B cell (primary cell): Measurements from ENCODE around the gene WASHC4. TPM values are rescaled to one million over a fixed set of nuclear protein-coding genes. Genes with fewer than 3 reads are reported as not detected.

Experiments
- ATAC-seq: fragments of 200-7000 bp; cut with Tn5 transposase; one replicate; pipeline ENCODE4 v1.10.0; 2021; ENCODE audit warnings: low read depth, mild to moderate bottlenecking, moderate number of reproducible peaks, moderate library complexity
- CTCF ChIA-PET: fragments of 350-600 bp; sonication (Branson Sonifier 250); formaldehyde crosslinking; loops from one replicate; lab custom pipeline; 2021; ENCODE audit warnings: antibody characterized with exemption, inconsistent platforms; lab: Charles Lee
- POLR2A ChIA-PET: fragments of 350-600 bp; sonication (Branson Sonifier 250); formaldehyde crosslinking; loops from one replicate; lab custom pipeline; 2021; ENCODE audit warnings: antibody characterized with exemption; lab: Charles Lee
- DNase-seq: peaks from one replicate; pipeline ENCODE4 v3.0.0; 2013
- H2AFZ ChIP-seq: 2 replicates; pipeline ENCODE4 v1.6.1; 2012; ENCODE audit warnings: mild to moderate bottlenecking, low read depth, low read length; ENCODE audit not compliant: insufficient read depth, poor library complexity, severe bottlenecking
- H3K27ac ChIP-seq, 2 donors: 1 replicate in 1 of 2; 2 replicates in 1 of 2; pipeline ENCODE4 v1.5.1; 2012 to 2013; ENCODE audit warnings: low read length in 2 of 2, mild to moderate bottlenecking in 2 of 2, moderate library complexity in 1 of 2
- H3K27me3 ChIP-seq, 4 experiments: fragments of 200-600 bp in 1 of 4; sonication (generic) in 1 of 4; replicated peaks in 1 of 4; 1 replicate in 2 of 4; 2 replicates in 2 of 4; pipeline versions ENCODE4 v1.6.1 to v1.7.0; 2013 to 2016; ENCODE audit warnings: low read length in 3 of 4, mild to moderate bottlenecking in 2 of 4, mixed read lengths in 1 of 4, moderate library complexity in 1 of 4; ENCODE audit not compliant: insufficient read depth in 4 of 4, control insufficient read depth in 3 of 4; ENCODE audit errors: control extremely low read depth in 1 of 4
- H3K36me3 ChIP-seq, 2 experiments: replicated peaks in 1 of 2; 1 replicate in 1 of 2; 2 replicates in 1 of 2; pipeline versions ENCODE4 v1.6.1 to v1.7.1; 2013; ENCODE audit warnings: low read length in 1 of 2; ENCODE audit not compliant: insufficient read depth in 2 of 2, control insufficient read depth in 1 of 2; ENCODE audit errors: control extremely low read depth in 1 of 2, extremely low read depth in 1 of 2
- H3K4me1 ChIP-seq, 2 donors: fragments of 200-600 bp in 1 of 2; sonication (generic) in 1 of 2; 1 replicate in 1 of 2; 2 replicates in 1 of 2; pipeline versions ENCODE4 v1.5.1 to v1.6.1; 2013 to 2017; ENCODE audit warnings: low read length in 2 of 2; ENCODE audit not compliant: control insufficient read depth in 2 of 2, insufficient read depth in 2 of 2
- H3K4me2 ChIP-seq: replicated peaks from 2 replicates; pipeline ENCODE3; 2012; ENCODE audit warnings: mild to moderate bottlenecking, low read depth, low read length; ENCODE audit not compliant: poor library complexity, severe bottlenecking
- H3K4me3 ChIP-seq, 5 experiments: fragments of 200-600 bp in 1 of 5; sonication (generic) in 1 of 5; 1 replicate in 3 of 5; 2 replicates in 2 of 5; pipeline versions ENCODE4 v1.5.1 to v1.7.0; 2011 to 2016; ENCODE audit warnings: low read length in 4 of 5, mild to moderate bottlenecking in 4 of 5, low read depth in 2 of 5, control low read depth in 1 of 5, moderate library complexity in 1 of 5; ENCODE audit not compliant: insufficient read depth in 1 of 5; ENCODE audit errors: control extremely low read depth in 1 of 5, extremely low read depth in 1 of 5
- H3K79me2 ChIP-seq: fragments of 200-600 bp; sonication (generic); one replicate; pipeline ENCODE4 v1.6.0; 2016; ENCODE audit warnings: low read length; ENCODE audit not compliant: control insufficient read depth, insufficient read depth
- H3K9ac ChIP-seq: fragments of 200-600 bp; sonication (generic); 2 replicates; pipeline ENCODE4 v1.6.1; 2017; ENCODE audit warnings: mild to moderate bottlenecking, low read length, moderate library complexity
- H3K9me3 ChIP-seq, 3 donors: one replicate each; pipeline versions ENCODE4 v1.6.1 to v1.7.1; 2013; ENCODE audit warnings: low read length in 2 of 3; ENCODE audit not compliant: control insufficient read depth in 2 of 3, insufficient read depth in 1 of 3; ENCODE audit errors: control extremely low read depth in 1 of 3
- H4K20me1 ChIP-seq: 2 replicates; pipeline ENCODE4 v1.6.0; 2012; ENCODE audit warnings: mild to moderate bottlenecking, low read length; ENCODE audit not compliant: insufficient read depth, control insufficient read depth, poor library complexity, severe bottlenecking
- H3K27ac Mint-ChIP-seq: one replicate; pipeline ENCODE4 v1.8.0; 2021; ENCODE audit warnings: mixed read lengths
- H3K27me3 Mint-ChIP-seq: one replicate; pipeline ENCODE4 v1.8.0; 2021; ENCODE audit warnings: mixed read lengths
- H3K4me1 Mint-ChIP-seq: one replicate; pipeline ENCODE4 v1.8.0; 2021; ENCODE audit warnings: mixed read lengths
- H3K4me3 Mint-ChIP-seq: one replicate; pipeline ENCODE4 v1.8.0; 2021; ENCODE audit warnings: mixed read lengths
- H3K9me3 Mint-ChIP-seq: one replicate; pipeline ENCODE4 v1.8.0; 2022; ENCODE audit warnings: mixed read lengths; ENCODE audit not compliant: insufficient read depth
- CTCF ChIP-seq: fragments of 200-600 bp; IDR thresholded peaks from one replicate; pipeline ENCODE4 v1.8.0; 2022; ENCODE audit warnings: antibody characterized with exemption, mild to moderate bottlenecking
- EZH2 ChIP-seq: IDR thresholded peaks from 2 replicates; pipeline ENCODE4 v1.6.1; 2012; ENCODE audit warnings: borderline replicate concordance, low read depth, mild to moderate bottlenecking, moderate library complexity, low read length; ENCODE audit not compliant: insufficient read depth, poor library complexity, severe bottlenecking
- WGBS: methylation state at CpG from one replicate; pipeline ENCODE4 v1.1.5; 2013; ENCODE audit warnings: missing lambda C conversion rate; ENCODE audit not compliant: insufficient coverage; 5-methylcytosine and 5-hydroxymethylcytosine counted together
- intact Hi-C: fragments of 100-400 bp; cut with micrococcal nuclease; formaldehyde crosslinking; loops from one replicate; pipeline ENCODE4 v1.10.0; 2022
- polyA plus RNA-seq: library from polyadenylated mRNA; depleted of rRNA; stranded (reverse); fragments of >200 nt; gene quantifications from 2 replicates; pipeline ENCODE4 v1.2.3, GENCODE V29; 2012
- total RNA-seq, 2 donors: library from RNA; stranded (reverse); fragments of 120-200 nt in 1 of 2; gene quantifications; 1 replicate in 1 of 2; 2 replicates in 1 of 2; pipeline versions ENCODE4 v1.2.3 to v1.2.4, GENCODE V29; 2013 to 2022

Gene WASHC4
- total and polyA plus RNA-seq, 2 donors (not counting 1 experiment from before 2014, with no cell fraction given) = 55.2 to 240 TPM

- DNase-seq (no peak), ATAC-seq (no peak)
- Histone ChIP-seq H3K9ac (no peak overlapping the region), H3K4me3 (no peak overlapping the region), H3K36me3 (peaks cover 0 to 72% of the 10 kb centered on the region in 2 experiments), H3K27me3 (no peaks in the 10 kb centered on the region), H3K4me1 (no peaks in the 10 kb centered on the region), H3K9me3 (no peaks in the 10 kb centered on the region), H2AFZ (no peak overlapping the region), H4K20me1 (no peaks in the 10 kb centered on the region), H3K79me2 (no peaks in the 10 kb centered on the region), H3K27ac (no peak overlapping the region), H3K4me2 (no peak overlapping the region)
- POLR2A ChIA-PET = no interaction called here
- 89% methylated on average over 4 of the region's 6 CpGs for WGBS
- Mint-ChIP-seq H3K27ac (no peak overlapping the region), H3K4me1 (no peaks in the 10 kb centered on the region), H3K27me3 (no peaks in the 10 kb centered on the region), H3K4me3 (no peak overlapping the region), H3K9me3 (no peaks in the 10 kb centered on the region)
- TF ChIP-seq CTCF = no peak
- TF ChIP-seq EZH2 = no peak
- CTCF ChIA-PET = no interaction called here
- intact Hi-C loops = no loop called here
Observed at GRCh38 chr12:105202202-105202601, 94.7 kb downstream of the WASHC4 start.

GRCh38 chr12:105204127-105204526 is 96.6 kb downstream of the WASHC4 start:
- CTCF ChIA-PET = no interaction called here
- Histone ChIP-seq H4K20me1 (no peaks in the 10 kb centered on the region), H2AFZ (no peak overlapping the region), H3K27me3 (no peaks in the 10 kb centered on the region), H3K4me3 (no peak overlapping the region), H3K36me3 (peaks cover 3 to 62% of the 10 kb centered on the region in 2 experiments), H3K79me2 (no peaks in the 10 kb centered on the region), H3K4me2 (no peak overlapping the region), H3K4me1 (no peaks in the 10 kb centered on the region), H3K27ac (no peak overlapping the region), H3K9me3 (no peaks in the 10 kb centered on the region), H3K9ac (no peak overlapping the region)
- TF ChIP-seq CTCF (no peak), EZH2 (no peak)
- 98% methylated on average over 7 of the region's 8 CpGs for WGBS
- Mint-ChIP-seq H3K4me1 (no peaks in the 10 kb centered on the region), H3K27me3 (no peaks in the 10 kb centered on the region), H3K9me3 (no peaks in the 10 kb centered on the region), H3K4me3 (no peak overlapping the region), H3K27ac (no peak overlapping the region)
- no peak for ATAC-seq
- intact Hi-C loops = no loop called here
- POLR2A ChIA-PET = no interaction called here
- DNase-seq = no peak
